Measurements from ENCODE around the gene RBBP6.

RBBP6 gene

GRCh38 chr16:24525970-24526559 lies 13.3 kb upstream of the RBBP6 start:
- Histone ChIP-seq H3K27ac (replicated peaks) (no peak overlapping the region), H3K27me3 (ENCODE audit: insufficient read depth, poor library complexity, severe bottlenecking) (no peaks in the 10 kb centered on the region), H3K4me3 (replicated peaks; ENCODE audit: insufficient read depth, low read length) (no peak overlapping the region)
- DNase-seq (ENCODE audit: low read depth in 1 of 2, low spot score in 1 of 2), result no peak
- TF ChIP-seq, protein P1, sequence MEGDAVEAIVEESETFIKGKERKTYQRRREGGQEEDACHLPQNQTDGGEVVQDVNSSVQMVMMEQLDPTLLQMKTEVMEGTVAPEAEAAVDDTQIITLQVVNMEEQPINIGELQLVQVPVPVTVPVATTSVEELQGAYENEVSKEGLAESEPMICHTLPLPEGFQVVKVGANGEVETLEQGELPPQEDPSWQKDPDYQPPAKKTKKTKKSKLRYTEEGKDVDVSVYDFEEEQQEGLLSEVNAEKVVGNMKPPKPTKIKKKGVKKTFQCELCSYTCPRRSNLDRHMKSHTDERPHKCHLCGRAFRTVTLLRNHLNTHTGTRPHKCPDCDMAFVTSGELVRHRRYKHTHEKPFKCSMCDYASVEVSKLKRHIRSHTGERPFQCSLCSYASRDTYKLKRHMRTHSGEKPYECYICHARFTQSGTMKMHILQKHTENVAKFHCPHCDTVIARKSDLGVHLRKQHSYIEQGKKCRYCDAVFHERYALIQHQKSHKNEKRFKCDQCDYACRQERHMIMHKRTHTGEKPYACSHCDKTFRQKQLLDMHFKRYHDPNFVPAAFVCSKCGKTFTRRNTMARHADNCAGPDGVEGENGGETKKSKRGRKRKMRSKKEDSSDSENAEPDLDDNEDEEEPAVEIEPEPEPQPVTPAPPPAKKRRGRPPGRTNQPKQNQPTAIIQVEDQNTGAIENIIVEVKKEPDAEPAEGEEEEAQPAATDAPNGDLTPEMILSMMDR (IDR thresholded peaks at IDR 0.05; ENCODE audit: insufficient read depth, low read length), result no peak
- no peak for TF ChIP-seq SPI1 (IDR thresholded peaks at IDR 0.05; ENCODE audit: borderline replicate concordance, low read depth)
- TF ChIP-seq, protein P2, sequence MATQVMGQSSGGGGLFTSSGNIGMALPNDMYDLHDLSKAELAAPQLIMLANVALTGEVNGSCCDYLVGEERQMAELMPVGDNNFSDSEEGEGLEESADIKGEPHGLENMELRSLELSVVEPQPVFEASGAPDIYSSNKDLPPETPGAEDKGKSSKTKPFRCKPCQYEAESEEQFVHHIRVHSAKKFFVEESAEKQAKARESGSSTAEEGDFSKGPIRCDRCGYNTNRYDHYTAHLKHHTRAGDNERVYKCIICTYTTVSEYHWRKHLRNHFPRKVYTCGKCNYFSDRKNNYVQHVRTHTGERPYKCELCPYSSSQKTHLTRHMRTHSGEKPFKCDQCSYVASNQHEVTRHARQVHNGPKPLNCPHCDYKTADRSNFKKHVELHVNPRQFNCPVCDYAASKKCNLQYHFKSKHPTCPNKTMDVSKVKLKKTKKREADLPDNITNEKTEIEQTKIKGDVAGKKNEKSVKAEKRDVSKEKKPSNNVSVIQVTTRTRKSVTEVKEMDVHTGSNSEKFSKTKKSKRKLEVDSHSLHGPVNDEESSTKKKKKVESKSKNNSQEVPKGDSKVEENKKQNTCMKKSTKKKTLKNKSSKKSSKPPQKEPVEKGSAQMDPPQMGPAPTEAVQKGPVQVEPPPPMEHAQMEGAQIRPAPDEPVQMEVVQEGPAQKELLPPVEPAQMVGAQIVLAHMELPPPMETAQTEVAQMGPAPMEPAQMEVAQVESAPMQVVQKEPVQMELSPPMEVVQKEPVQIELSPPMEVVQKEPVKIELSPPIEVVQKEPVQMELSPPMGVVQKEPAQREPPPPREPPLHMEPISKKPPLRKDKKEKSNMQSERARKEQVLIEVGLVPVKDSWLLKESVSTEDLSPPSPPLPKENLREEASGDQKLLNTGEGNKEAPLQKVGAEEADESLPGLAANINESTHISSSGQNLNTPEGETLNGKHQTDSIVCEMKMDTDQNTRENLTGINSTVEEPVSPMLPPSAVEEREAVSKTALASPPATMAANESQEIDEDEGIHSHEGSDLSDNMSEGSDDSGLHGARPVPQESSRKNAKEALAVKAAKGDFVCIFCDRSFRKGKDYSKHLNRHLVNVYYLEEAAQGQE (IDR thresholded peaks at IDR 0.05; ENCODE audit: insufficient replicate concordance, low read depth), result no peak
- TF ChIP-seq GABPA (IDR thresholded peaks at IDR 0.05; ENCODE audit: low read depth), result no peak
- TF ChIP-seq POLR2AphosphoS5 (IDR thresholded peaks at IDR 0.05; ENCODE audit: low read depth), result no peak

DNA sequence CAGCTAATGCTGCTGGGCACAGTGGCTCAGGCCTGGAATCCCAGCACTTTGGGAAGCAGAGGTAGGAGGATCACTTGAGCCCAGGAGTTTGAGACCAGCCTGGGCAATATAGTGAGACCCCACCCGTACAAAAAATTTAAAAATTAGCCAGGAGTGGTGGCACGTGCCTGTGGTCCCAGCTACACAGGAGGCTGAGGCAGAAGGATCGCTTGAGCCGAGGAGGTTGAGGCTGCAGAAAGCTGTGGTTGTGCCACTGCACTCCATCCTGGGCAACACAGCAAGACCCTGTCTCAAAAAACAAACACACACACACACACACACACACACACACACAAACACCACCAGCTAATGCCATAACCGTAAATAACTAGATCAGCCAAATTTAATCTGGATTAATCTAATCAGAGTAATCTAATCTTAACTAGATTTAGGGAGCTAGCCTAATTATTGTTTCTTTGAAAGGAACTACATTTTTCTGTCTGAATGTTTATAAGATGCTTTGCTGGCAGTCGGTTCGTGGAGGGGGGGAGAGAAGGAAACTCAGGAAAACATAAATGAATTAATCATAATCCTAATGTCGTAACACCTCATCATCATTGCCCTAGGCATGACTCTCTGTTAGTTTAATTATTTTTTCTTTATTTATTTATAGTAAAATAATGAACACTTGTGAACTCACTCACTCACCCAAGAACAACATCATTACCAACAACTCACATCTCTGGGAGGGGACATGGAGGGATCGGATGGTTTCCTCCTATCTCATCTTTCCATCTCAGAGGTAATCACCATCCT lies 12.5 kb upstream of the RBBP6 start:
- no peak overlapping the region for H3K27ac ChIP-seq (replicated peaks)
- H3K27me3 ChIP-seq (ENCODE audit: insufficient read depth, poor library complexity, severe bottlenecking), result no peaks in the 10 kb centered on the region
- H3K4me3 ChIP-seq (replicated peaks; ENCODE audit: insufficient read depth, low read length), result no peak overlapping the region
- no peak for DNase-seq (ENCODE audit: low read depth in 1 of 2, low spot score in 1 of 2)
- TF ChIP-seq POLR2AphosphoS5 (IDR thresholded peaks at IDR 0.05; ENCODE audit: low read depth) (no peak), GABPA (IDR thresholded peaks at IDR 0.05; ENCODE audit: low read depth) (no peak), SPI1 (IDR thresholded peaks at IDR 0.05; ENCODE audit: borderline replicate concordance, low read depth) (no peak)
- TF ChIP-seq, protein P2 (IDR thresholded peaks at IDR 0.05; ENCODE audit: insufficient replicate concordance, low read depth), result no peak
- TF ChIP-seq, protein P1 (IDR thresholded peaks at IDR 0.05; ENCODE audit: insufficient read depth, low read length), result no peak

GRCh38 chr16:24531166-24531565 lies 8.2 kb upstream of the RBBP6 start:
- no peak for DNase-seq (ENCODE audit: low read depth in 1 of 2, low spot score in 1 of 2)
- Histone ChIP-seq H3K4me3 (replicated peaks; ENCODE audit: insufficient read depth, low read length) (no peak overlapping the region), H3K27ac (replicated peaks) (no peak overlapping the region), H3K27me3 (ENCODE audit: insufficient read depth, poor library complexity, severe bottlenecking) (no peaks in the 10 kb centered on the region)
- TF ChIP-seq GABPA (IDR thresholded peaks at IDR 0.05; ENCODE audit: low read depth), result no peak
- TF ChIP-seq, protein P1 (IDR thresholded peaks at IDR 0.05; ENCODE audit: insufficient read depth, low read length), result no peak

All from HL-60 (cell line).